ENCODE data around the gene VEGFC. TPM values are rescaled to one million over a fixed set of nuclear protein-coding genes. Genes with fewer than 3 reads are reported as not detected.

Gene VEGFC
- total RNA-seq, 1 donor from 2014 or later = 13.6 TPM

DNA sequence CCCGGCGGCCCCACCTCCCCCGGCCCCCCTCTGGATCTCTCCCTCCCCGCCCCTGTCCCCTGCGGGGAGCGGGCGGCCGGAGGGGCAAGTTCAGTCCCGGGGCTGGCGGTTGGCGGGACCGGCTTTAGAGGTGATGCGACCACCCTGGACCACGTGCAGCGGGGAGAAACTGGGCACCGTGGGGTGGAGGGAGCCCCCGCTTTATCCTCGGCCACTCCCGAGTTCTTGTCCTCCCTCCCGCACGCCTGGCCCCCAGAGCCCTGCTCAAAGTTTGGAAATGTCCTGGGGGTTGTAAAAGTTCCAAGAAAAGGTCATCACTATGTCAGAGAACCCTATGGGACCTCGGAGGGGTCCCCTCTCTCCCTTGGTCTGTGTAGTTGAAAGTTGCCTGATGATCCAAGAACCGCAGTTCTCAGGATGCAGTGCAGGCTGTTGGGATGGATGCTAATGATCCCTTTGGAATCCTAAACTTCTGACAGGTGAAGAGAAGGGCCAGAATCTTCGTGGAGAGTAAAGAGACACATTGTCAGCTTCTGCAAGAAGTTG lies 411 bp upstream of the VEGFC start:
- Mint-ChIP-seq H3K9me3 (ENCODE audit: unreplicated experiment) (no peaks in the 10 kb centered on the region), H3K27me3 (ENCODE audit: unreplicated experiment) (no peaks in the 10 kb centered on the region), H3K4me1 (ENCODE audit: unreplicated experiment) (peaks cover 48% of the 10 kb centered on the region), H3K4me3 (ENCODE audit: unreplicated experiment) (peak overlapping the region; percentile 77), H3K36me3 (ENCODE audit: unreplicated experiment) (no peaks in the 10 kb centered on the region), H3K27ac (ENCODE audit: unreplicated experiment) (peak overlapping the region; percentile 74)
- DNase-seq (ENCODE audit: extremely low spot score, unreplicated experiment) = no peak
- TF ChIP-seq, protein P1, sequence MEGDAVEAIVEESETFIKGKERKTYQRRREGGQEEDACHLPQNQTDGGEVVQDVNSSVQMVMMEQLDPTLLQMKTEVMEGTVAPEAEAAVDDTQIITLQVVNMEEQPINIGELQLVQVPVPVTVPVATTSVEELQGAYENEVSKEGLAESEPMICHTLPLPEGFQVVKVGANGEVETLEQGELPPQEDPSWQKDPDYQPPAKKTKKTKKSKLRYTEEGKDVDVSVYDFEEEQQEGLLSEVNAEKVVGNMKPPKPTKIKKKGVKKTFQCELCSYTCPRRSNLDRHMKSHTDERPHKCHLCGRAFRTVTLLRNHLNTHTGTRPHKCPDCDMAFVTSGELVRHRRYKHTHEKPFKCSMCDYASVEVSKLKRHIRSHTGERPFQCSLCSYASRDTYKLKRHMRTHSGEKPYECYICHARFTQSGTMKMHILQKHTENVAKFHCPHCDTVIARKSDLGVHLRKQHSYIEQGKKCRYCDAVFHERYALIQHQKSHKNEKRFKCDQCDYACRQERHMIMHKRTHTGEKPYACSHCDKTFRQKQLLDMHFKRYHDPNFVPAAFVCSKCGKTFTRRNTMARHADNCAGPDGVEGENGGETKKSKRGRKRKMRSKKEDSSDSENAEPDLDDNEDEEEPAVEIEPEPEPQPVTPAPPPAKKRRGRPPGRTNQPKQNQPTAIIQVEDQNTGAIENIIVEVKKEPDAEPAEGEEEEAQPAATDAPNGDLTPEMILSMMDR (IDR thresholded peaks at IDR 0.05) = no peak

DNA sequence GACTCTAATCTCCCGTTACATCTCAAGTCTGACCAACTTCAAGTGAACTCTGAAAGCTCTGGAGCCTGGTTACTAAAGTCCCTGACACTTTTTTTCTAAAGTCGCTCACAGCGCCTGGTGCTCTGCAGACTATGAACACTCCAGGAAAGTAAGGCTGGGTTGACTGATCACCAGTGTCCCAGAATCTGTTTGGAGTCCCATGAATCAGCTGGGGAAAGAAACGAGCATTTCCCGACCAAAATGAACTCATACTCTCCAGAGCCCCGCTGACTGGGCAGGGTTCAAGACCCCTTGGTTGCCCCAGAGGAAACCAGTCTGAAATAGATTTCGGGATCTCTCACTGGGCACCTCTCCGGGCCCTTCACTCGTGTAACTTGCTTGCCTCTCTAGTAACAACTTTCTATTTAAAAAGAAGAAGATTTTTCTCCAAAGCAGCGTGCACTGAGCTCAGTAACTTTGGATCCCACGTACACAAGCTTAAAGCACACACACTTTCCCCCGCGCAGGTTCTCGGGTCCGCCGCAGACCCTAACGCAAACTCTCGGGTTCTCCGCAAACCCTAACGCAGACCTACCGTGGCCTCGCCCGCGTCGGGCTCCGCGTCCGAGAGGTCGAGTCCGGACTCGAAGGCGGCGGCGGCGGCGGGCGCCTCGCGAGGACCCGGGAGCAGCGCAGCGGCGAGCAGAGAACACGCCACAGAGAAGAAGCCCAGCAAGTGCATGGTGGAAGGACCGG lies 964 bp downstream of the VEGFC start:
- Mint-ChIP-seq H3K9me3 (ENCODE audit: unreplicated experiment) (no peaks in the 10 kb centered on the region), H3K27me3 (ENCODE audit: unreplicated experiment) (no peaks in the 10 kb centered on the region), H3K4me3 (ENCODE audit: unreplicated experiment) (peak overlapping the region; percentile 84), H3K36me3 (ENCODE audit: unreplicated experiment) (no peaks in the 10 kb centered on the region), H3K4me1 (ENCODE audit: unreplicated experiment) (peaks cover 54% of the 10 kb centered on the region), H3K27ac (ENCODE audit: unreplicated experiment) (peak overlapping the region; percentile 88)
- TF ChIP-seq, protein P1 (IDR thresholded peaks at IDR 0.05) = no peak
- DNase-seq (ENCODE audit: extremely low spot score, unreplicated experiment) = peak; percentile 85

DNA sequence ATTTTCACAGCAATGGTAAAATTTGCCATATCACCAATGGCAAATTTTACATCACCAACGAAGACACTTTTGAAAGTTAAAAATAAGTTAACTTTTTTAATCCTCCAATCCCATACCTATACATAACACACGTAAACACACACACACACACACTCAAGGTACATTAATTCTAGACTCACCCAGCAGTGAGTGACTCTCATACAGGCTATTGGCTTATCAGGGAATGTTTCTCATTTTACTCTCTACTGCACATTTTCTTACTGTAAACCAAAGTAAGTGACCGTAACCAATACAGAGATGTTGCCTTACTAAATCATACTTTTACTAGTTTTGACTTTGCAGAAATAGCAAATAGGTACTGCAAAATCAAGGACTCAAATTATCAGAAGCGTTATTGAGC lies 2.3 kb downstream of the VEGFC start:
- H3K9me3 Mint-ChIP-seq (ENCODE audit: unreplicated experiment) = no peaks in the 10 kb centered on the region
- H3K4me1 Mint-ChIP-seq (ENCODE audit: unreplicated experiment) = peaks cover 64% of the 10 kb centered on the region
- no peak for DNase-seq (ENCODE audit: extremely low spot score, unreplicated experiment)
- peak overlapping the region; percentile 27 for H3K27ac Mint-ChIP-seq (ENCODE audit: unreplicated experiment)
- H3K4me3 Mint-ChIP-seq (ENCODE audit: unreplicated experiment) = peak overlapping the region; percentile 64
- TF ChIP-seq, protein P1 (IDR thresholded peaks at IDR 0.05) = no peak
- no peaks in the 10 kb centered on the region for H3K36me3 Mint-ChIP-seq (ENCODE audit: unreplicated experiment)
- H3K27me3 Mint-ChIP-seq (ENCODE audit: unreplicated experiment) = no peaks in the 10 kb centered on the region

DNA sequence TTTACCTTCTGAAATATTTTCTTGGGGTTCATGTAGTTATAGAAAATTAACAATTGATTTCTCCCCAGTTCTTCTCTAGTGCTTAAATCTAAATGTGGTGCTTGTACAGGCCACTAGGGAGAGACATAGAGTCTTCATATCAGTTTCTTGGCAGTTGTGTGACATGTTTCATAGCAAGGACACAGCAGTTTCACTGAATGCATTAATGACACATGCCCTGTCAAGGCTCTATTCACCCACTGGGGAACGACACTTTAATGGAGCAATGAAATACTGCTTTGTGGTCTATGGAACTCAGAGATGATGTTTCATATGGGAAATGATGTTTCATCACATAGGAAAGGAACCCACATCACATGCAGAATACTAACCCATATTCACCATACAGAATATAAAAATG lies 2.8 kb downstream of the VEGFC start:
- H3K27ac Mint-ChIP-seq (ENCODE audit: unreplicated experiment) = peak overlapping the region; percentile 15
- H3K4me3 Mint-ChIP-seq (ENCODE audit: unreplicated experiment) = peak overlapping the region; percentile 64
- peaks cover 65% of the 10 kb centered on the region for H3K4me1 Mint-ChIP-seq (ENCODE audit: unreplicated experiment)
- TF ChIP-seq, protein P1 (IDR thresholded peaks at IDR 0.05) = peak; percentile 80
- H3K36me3 Mint-ChIP-seq (ENCODE audit: unreplicated experiment) = no peaks in the 10 kb centered on the region
- no peaks in the 10 kb centered on the region for H3K9me3 Mint-ChIP-seq (ENCODE audit: unreplicated experiment)
- no peaks in the 10 kb centered on the region for H3K27me3 Mint-ChIP-seq (ENCODE audit: unreplicated experiment)
- no peak for DNase-seq (ENCODE audit: extremely low spot score, unreplicated experiment)

DNA sequence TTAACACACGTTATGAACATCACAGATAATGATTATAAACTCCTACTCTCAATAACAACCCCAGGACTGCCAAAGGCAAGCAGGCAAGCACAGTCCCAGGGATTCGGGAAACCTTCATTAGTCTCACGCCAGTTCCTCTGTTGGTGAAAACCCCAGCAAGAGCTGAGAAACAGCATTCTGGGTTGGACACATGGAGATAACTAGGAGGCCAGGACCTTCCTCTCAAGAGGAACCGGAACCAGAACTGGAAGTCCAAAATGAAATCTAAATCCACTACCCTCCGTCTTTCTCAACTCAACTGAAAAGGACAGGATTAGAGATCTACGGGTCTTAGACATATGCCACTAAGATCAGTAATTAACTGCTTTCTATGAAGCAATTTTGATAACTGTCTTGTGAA lies 3.8 kb downstream of the VEGFC start:
- TF ChIP-seq, protein P1 (IDR thresholded peaks at IDR 0.05) = no peak
- no peaks in the 10 kb centered on the region for H3K36me3 Mint-ChIP-seq (ENCODE audit: unreplicated experiment)
- no peaks in the 10 kb centered on the region for H3K9me3 Mint-ChIP-seq (ENCODE audit: unreplicated experiment)
- peaks cover 57% of the 10 kb centered on the region for H3K4me1 Mint-ChIP-seq (ENCODE audit: unreplicated experiment)
- no peaks in the 10 kb centered on the region for H3K27me3 Mint-ChIP-seq (ENCODE audit: unreplicated experiment)
- peak overlapping the region; percentile 56 for H3K27ac Mint-ChIP-seq (ENCODE audit: unreplicated experiment)
- no peak for DNase-seq (ENCODE audit: extremely low spot score, unreplicated experiment)
- peak overlapping the region; percentile 50 for H3K4me3 Mint-ChIP-seq (ENCODE audit: unreplicated experiment)
